ENCODE results near the gene ABHD3.
A peak's percentile ranks its signal among the peaks of the same experiment; 100 is the strongest.
"Not testable (repeated sequence)": the region's sequence is repeated elsewhere in the genome, so short reads cannot be mapped to it uniquely, and the experiment has no call there.

Gene ABHD3

GRCh38 chr18:21704603-21705364 lies at the start of gene ABHD3:
Gene ABHD3, minus strand, starts transcription at chr18:21704774. Its CDS starts 109 bp downstream, at chr18:21704665.
- peak; percentile 90 for DNase-seq

- no peak for DNase-seq
Measured at GRCh38 chr18:21747764-21748693, 43.5 kb upstream of the ABHD3 start.

- DNase-seq = no peak
Measured at GRCh38 chr18:21747268-21747667, 42.7 kb upstream of the ABHD3 start.

- DNase-seq = no peak
Measured at GRCh38 chr18:21745231-21745630, 40.7 kb upstream of the ABHD3 start.

- no peak for DNase-seq
Measured at GRCh38 chr18:21743166-21743832, 38.7 kb upstream of the ABHD3 start.

GRCh38 chr18:21742315-21742687 lies 37.7 kb upstream of the ABHD3 start:
- DNase-seq = no peak

GRCh38 chr18:21741562-21742314 lies 37.2 kb upstream of the ABHD3 start:
- no peak for DNase-seq

GRCh38 chr18:21741312-21741561 lies 36.7 kb upstream of the ABHD3 start:
- peak; percentile 37 for DNase-seq

GRCh38 chr18:21740538-21741311 lies 36.2 kb upstream of the ABHD3 start, which contains the start of gene MIB1:
Gene MIB1, plus strand, starts transcription at chr18:21740792. Its CDS starts 792 bp downstream, at chr18:21741584.
- DNase-seq = peak; percentile 99

GRCh38 chr18:21739604-21740537 lies 35.3 kb upstream of the ABHD3 start:
- no peak for DNase-seq

GRCh38 chr18:21736926-21737325 lies 32.4 kb upstream of the ABHD3 start:
- DNase-seq = not testable (repeated sequence)

- DNase-seq = no peak
Measured at GRCh38 chr18:21735452-21736015, 31.0 kb upstream of the ABHD3 start.

GRCh38 chr18:21733011-21733410 lies 28.4 kb upstream of the ABHD3 start:
- no peak for DNase-seq

- no peak for DNase-seq
Measured at GRCh38 chr18:21727702-21728101, 23.1 kb upstream of the ABHD3 start.

- no peak for DNase-seq
Measured at GRCh38 chr18:21725201-21725600, 20.6 kb upstream of the ABHD3 start.

- DNase-seq = no peak
Measured at GRCh38 chr18:21722687-21723086, 18.1 kb upstream of the ABHD3 start.

- no peak for DNase-seq
Measured at GRCh38 chr18:21714474-21714873, 9.9 kb upstream of the ABHD3 start.

- DNase-seq = not testable (repeated sequence)
Measured at GRCh38 chr18:21707130-21707529, 2.6 kb upstream of the ABHD3 start.

- DNase-seq = no peak
Measured at GRCh38 chr18:21706386-21706865, 1.9 kb upstream of the ABHD3 start.

- peak; percentile 11 for DNase-seq
Measured at GRCh38 chr18:21703241-21703820, 1.2 kb downstream of the ABHD3 start.

All from activated gamma-delta T cell treated with Interleukin-2 at 50 U/mL for 16 hours (primary cell).